GM19397 (cell line): Measurements from ENCODE around the gene GSDME.

Source experiments
- ATAC-seq: cut with Tn5 transposase; IDR thresholded peaks from one replicate; pipeline ENCODE4 v1.9.1; 2021; ENCODE audit warnings: mild to moderate bottlenecking, moderate library complexity; ENCODE audit not compliant: unreplicated experiment

GSDME gene

DNA sequence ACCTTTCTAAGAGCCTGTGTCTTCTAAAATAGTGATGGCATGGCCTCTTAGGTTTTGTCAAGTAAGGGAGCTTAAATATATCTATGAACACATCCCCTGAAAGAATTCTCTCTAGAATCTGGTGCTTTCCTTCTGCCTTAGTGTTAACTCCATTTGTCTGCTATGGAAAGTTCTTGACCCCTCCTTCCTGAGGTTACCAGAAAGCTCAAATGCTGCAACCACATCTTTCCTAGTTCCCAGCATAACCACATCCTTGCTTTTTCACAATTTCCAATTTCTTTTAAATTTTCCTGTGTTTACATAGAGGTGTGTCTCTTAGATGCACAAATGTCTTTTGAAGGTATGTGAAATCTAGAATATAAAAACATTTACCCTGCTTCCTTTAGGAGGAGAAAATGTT is 16.4 kb upstream of the GSDME start:
- no peak for ATAC-seq

DNA sequence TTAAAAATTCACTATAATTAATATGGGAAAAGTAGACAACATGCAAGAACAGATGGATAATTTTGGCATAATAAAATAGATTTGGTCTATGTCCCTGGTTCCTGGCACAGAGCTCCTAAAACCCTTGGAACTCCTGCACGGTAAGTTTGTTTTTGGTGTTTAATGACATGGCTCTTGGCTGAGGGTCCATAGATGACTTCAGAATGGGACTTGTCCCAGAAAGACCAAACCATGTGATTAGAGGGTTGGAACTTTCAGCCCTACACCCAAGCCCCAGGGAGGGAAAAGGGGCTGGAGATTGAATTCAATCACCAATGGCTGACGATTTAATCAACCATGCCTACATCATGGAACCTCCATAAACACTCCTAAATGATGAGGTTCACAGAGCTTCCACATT is 12.6 kb upstream of the GSDME start:
- no peak for ATAC-seq

DNA sequence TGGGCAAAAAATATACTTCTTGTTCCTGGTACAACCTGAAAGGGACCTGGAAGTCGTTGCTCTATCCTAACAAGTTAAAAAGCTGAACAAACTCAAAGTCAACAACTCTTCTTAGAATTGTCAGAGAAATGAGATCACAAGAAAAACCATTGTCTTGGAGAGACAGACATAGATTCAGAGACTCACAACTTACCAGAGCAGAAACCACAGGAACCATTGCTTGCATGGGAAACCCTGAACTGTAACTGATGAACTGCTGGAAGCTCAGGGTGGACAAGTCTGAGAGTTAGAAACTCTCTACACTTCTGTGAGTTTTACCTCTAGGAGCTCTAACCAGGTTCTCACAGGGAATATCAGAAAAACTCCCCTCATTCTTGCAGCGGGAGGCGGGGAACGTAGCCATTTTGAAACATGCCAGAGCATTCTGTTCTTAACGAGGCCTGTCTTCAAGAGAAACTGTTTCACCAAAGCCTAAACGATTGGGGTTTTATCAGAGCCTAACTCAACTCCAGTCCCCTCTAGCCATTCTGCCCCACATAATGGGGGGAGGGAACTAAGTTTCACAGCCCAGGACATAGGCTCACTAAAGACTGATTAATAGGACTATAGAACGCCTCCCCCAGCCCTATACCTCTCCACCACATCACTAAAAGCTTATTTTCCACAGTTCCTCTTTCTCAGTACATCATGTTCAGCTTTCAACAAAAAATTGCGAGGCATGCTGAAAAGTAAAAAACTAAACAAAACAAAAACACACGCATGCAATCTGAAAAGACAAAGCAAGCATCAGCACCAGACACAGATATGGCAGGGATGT is 12.0 kb upstream of the GSDME start:
- ATAC-seq, result peak; percentile 64

DNA sequence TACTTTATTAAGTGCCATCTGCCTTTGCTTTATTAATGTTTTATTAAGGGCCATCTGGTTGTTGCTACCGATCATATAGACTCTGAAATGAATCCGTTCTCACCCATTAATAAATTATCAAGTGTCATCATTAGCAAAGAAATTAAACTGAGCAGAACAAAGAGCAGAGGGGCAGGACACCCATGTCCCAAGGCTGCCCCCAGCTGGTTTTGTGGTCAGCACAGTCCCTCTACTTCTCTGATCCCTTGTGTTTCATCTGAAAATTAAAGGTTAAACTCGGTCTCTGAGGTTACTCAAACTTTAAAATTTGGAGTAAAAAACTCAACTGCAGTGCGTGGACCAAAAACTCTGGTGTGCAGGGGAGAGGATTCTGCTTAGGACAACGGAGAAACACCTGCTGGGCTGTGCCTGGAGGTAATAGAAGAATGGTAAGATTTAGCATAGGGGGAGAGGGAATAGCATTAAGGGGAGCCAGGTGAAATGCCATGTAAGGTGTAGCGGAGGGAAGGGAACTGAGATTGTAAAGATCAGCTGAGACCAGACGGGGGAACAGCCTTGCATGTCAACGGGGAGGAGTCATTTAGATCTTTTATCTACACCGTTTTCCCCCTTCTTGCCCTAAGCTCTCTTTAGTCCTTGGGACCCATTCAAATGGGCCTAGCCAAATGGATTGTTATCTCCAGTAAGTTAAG is 10.8 kb upstream of the GSDME start:
- ATAC-seq, result no peak

GRCh38 chr7:24764972-24765744 is 7.9 kb upstream of the GSDME start:
- no peak for ATAC-seq

- no peak for ATAC-seq
Measured at GRCh38 chr7:24764011-24764410, 6.7 kb upstream of the GSDME start.

GRCh38 chr7:24763303-24763901 is 6.1 kb upstream of the GSDME start:
- no peak for ATAC-seq

DNA sequence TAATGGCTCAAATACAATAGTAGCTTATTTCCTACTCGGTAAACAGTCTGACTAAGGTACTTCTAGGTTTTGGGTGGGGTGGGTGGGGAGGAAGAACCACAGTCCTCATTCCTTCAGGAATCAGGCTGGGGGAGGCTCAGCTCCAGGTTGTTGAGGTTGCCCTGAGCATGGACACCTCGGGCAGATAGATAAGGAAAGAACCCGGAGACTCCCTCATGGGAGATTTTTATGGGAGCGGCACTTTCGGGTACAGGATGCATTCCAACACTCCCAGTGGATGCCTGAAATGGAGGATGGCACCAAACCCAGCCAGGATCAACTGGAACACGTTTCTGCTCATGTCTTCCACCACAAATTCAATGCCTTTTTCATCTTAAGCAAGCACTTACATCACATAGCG is 5.5 kb upstream of the GSDME start:
- ATAC-seq, result no peak

DNA sequence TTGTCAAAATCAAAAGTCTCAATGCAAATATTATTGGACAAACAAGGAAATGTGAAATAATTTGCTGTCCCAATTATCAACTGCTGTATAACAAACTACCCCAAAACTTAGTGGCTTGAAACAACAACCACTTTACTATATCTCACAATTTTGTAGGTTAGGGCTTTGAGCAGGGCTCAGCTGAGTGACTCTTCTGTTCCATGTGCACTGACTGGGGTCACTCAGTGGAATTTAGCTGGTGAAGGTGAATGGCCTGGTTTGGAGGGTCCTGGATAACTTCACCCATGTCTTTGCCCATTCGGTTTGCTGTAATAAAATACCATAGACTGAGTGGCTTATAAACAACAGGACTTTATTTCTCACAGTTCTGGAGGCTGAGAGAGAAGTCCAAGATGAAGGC is 3.7 kb upstream of the GSDME start:
- ATAC-seq, result no peak

- ATAC-seq, result peak; percentile 18
Measured at GRCh38 chr7:24756545-24757352, 515 bp downstream of the GSDME start.

GRCh38 chr7:24755541-24756407 is 1.5 kb downstream of the GSDME start:
- peak; percentile 35 for ATAC-seq

GRCh38 chr7:24754906-24755506 is 2.3 kb downstream of the GSDME start:
- no peak for ATAC-seq

DNA sequence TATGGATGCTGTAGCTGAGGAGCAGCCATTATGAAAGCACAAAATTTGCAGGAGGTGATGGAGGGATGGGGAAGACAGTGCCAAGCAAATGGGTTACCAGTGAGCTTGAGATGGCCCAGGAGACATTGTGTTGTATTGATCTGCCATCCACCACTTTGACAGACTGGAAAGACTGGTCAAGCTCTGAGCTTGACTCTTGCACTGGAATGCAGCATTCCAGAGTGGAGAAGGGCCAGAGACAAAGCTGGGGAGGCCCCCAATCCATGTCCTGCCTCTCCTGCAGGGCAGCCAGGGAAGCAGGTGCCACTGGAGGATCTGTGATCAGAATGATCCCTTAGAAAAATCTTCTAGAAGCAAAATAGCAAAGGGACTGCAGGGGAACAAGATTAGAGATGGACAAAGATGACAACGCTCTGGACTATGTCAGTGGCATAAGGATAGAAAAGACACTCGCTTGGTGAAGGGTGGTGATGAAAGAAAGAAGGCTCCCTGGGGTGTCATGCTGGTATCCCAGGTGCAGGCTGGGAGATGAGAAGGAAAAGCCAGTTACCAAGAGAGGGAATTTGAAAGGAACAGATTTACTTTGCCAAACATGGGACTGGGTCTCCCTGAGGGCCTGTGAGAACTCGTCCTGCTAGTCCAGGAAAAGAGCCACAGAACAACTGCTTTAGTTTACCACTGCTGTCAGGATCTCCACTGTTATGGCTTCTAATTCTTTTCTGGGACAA is 5.0 kb downstream of the GSDME start:
- ATAC-seq, result no peak

- ATAC-seq, result no peak
Measured at GRCh38 chr7:24751484-24751883, 5.8 kb downstream of the GSDME start.

GRCh38 chr7:24750441-24751055 is 6.7 kb downstream of the GSDME start:
- no peak for ATAC-seq

DNA sequence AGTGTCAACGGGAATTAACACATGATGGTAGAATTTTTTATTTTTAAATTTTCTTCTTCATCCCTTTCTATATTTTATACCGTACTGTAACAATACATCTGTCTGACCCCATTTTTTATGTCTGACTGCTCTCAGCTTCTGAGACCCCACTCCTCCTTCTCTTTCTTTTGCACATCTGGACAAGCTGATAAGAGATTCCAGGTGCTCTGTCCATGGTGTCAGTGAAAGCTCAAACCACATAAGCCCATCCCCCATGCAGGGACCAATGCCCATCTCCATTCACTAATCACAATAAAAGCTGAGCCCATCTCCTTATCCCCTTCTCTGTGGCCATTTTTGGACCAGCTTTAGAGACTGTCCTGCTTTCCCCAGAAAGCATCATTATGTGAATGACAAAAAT is 8.7 kb downstream of the GSDME start:
- no peak for ATAC-seq

DNA sequence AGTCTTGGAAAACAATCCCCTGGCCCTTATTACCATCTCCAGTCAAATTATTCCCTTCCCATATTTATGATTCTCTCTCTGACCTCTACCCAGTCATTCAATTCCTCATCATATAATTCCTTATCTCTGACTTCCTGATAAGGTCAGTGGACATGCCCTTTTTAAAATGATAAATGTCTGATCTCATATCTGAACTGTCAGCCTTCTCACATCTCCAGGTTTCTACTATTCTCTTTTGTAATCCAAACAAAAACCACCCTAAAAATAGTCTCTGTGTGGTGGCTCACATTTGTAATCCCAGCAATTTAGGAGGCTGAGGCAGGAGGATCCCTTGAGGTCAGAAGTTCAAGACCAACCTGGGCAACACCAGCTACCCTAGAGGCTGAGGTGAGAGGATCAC is 11.9 kb downstream of the GSDME start:
- no peak for ATAC-seq

- ATAC-seq, result no peak
Measured at GRCh38 chr7:24743471-24743870, 13.8 kb downstream of the GSDME start.
